ENCODE data around the gene PDE7B.

The PDE7B gene

GRCh38 chr6:136077834-136078576 is 226.5 kb downstream of the PDE7B start:
- no peak for TF ChIP-seq CTCF (IDR thresholded peaks at IDR 0.05; ENCODE audit: control extremely low read depth, extremely low read depth, low read depth, missing control alignments)
- no peak for DNase-seq (ENCODE audit: extremely low spot score)
- ChIA-PET CTCF (interaction anchor here (1.2 to 1.3 kb wide), 2 partner anchors 28 to 134 kb away, joined by 3 to 5 read pairs; no protein-coding TSS in a partner anchor), POLR2A (no interaction called here)

- no peak for TF ChIP-seq CTCF (IDR thresholded peaks at IDR 0.05; ENCODE audit: control extremely low read depth, extremely low read depth, low read depth, missing control alignments)
- DNase-seq (ENCODE audit: extremely low spot score) = no peak
- ChIA-PET POLR2A (no interaction called here), CTCF (no interaction called here)
Measured at GRCh38 chr6:136079701-136080565, 228.4 kb downstream of the PDE7B start.

GRCh38 chr6:136083540-136083939 is 232.0 kb downstream of the PDE7B start:
- no peak for TF ChIP-seq CTCF (IDR thresholded peaks at IDR 0.05; ENCODE audit: control extremely low read depth, extremely low read depth, low read depth, missing control alignments)
- ChIA-PET CTCF (interaction anchor here (0.9 to 1.4 kb wide), 2 partner anchors 8 to 28 kb away, joined by 3 to 4 read pairs; no protein-coding TSS in a partner anchor), POLR2A (no interaction called here)
- no peak for DNase-seq (ENCODE audit: extremely low spot score)

- ChIA-PET CTCF (interaction anchor here (1.4 kb wide), 1 partner anchor 27 kb away, joined by 3 read pairs; no protein-coding TSS in a partner anchor), POLR2A (no interaction called here)
- TF ChIP-seq CTCF (IDR thresholded peaks at IDR 0.05; ENCODE audit: control extremely low read depth, extremely low read depth, low read depth, missing control alignments) = no peak
- no peak for DNase-seq (ENCODE audit: extremely low spot score)
Measured at GRCh38 chr6:136084403-136084802, 232.9 kb downstream of the PDE7B start.

- no peak for DNase-seq (ENCODE audit: extremely low spot score)
- ChIA-PET POLR2A (no interaction called here), CTCF (interaction anchor here (1.0 kb wide), 1 partner anchor 26 kb away, joined by 3 read pairs; no protein-coding TSS in a partner anchor)
- no peak for TF ChIP-seq CTCF (IDR thresholded peaks at IDR 0.05; ENCODE audit: control extremely low read depth, extremely low read depth, low read depth, missing control alignments)
Measured at GRCh38 chr6:136085370-136086115, 234.0 kb downstream of the PDE7B start.

- ChIA-PET POLR2A (no interaction called here), CTCF (interaction anchor here (1.0 kb wide), 1 partner anchor 25 kb away, joined by 3 read pairs; no protein-coding TSS in a partner anchor)
- no peak for TF ChIP-seq CTCF (IDR thresholded peaks at IDR 0.05; ENCODE audit: control extremely low read depth, extremely low read depth, low read depth, missing control alignments)
- no peak for DNase-seq (ENCODE audit: extremely low spot score)
Measured at GRCh38 chr6:136086686-136087085, 235.2 kb downstream of the PDE7B start.

Data from GM10248 (cell line).